Activated B cell treated with CpG ODN at 0.5 μM for 24 hours (primary cell): ENCODE data around the gene VIM. TPM values are rescaled to one million over a fixed set of nuclear protein-coding genes. Genes with fewer than 3 reads are reported as not detected.

Source experiments
- ATAC-seq: fragments of 200-7000 bp; cut with Tn5 transposase; one replicate; pipeline ENCODE4 v1.10.0; 2021; ENCODE audit warnings: low read depth, mild to moderate bottlenecking, moderate library complexity
- CTCF ChIA-PET: fragments of 350-600 bp; sonication (Branson Sonifier 250); formaldehyde crosslinking; loops from one replicate; lab custom pipeline; 2021; ENCODE audit warnings: antibody characterized with exemption; lab: Charles Lee
- POLR2A ChIA-PET: fragments of 350-600 bp; sonication (Branson Sonifier 250); formaldehyde crosslinking; loops from one replicate; lab custom pipeline; 2021; ENCODE audit warnings: antibody characterized with exemption; lab: Charles Lee
- DNase-seq: peaks from one replicate; pipeline ENCODE4 v3.0.0; 2022
- H3K27ac Mint-ChIP-seq: one replicate; pipeline ENCODE4 v1.8.0; 2020; ENCODE audit warnings: mixed read lengths
- H3K27me3 Mint-ChIP-seq: one replicate; pipeline ENCODE4 v1.8.0; 2021; ENCODE audit warnings: mixed read lengths
- H3K36me3 Mint-ChIP-seq: one replicate; pipeline ENCODE4 v1.8.0; 2021; ENCODE audit warnings: low read depth, mixed read lengths
- H3K4me1 Mint-ChIP-seq: one replicate; pipeline ENCODE4 v1.8.0; 2021; ENCODE audit warnings: mixed read lengths
- H3K4me3 Mint-ChIP-seq: one replicate; pipeline ENCODE4 v1.8.0; 2020; ENCODE audit warnings: mild to moderate bottlenecking, mixed read lengths
- H3K9me3 Mint-ChIP-seq: one replicate; pipeline ENCODE4 v1.8.0; 2020; ENCODE audit warnings: mixed read lengths
- CTCF ChIP-seq: fragments of 200-600 bp; IDR thresholded peaks from one replicate; pipeline ENCODE4 v1.8.0; 2022; ENCODE audit warnings: antibody characterized with exemption, mild to moderate bottlenecking
- intact Hi-C: fragments of 100-400 bp; cut with micrococcal nuclease; formaldehyde crosslinking; loops from one replicate; pipeline ENCODE4 v1.15.1; 2024
- total RNA-seq: library from RNA; stranded (reverse); gene quantifications from 2 replicates; pipeline ENCODE4 v1.2.3, GENCODE V29; 2022

The VIM gene
- total RNA-seq, 1 donor from 2014 or later: 796 TPM

GRCh38 chr10:17212802-17213221 is 15.2 kb upstream of the VIM start:
- H3K36me3 Mint-ChIP-seq: peaks cover 16% of the 10 kb centered on the region
- DNase-seq: no peak
- no peak for TF ChIP-seq CTCF
- no peak overlapping the region for H3K27ac Mint-ChIP-seq
- no peak for ATAC-seq
- POLR2A ChIA-PET: no interaction called here
- no peaks in the 10 kb centered on the region for H3K9me3 Mint-ChIP-seq
- intact Hi-C loops: no loop called here
- CTCF ChIA-PET: no interaction called here
- peaks cover 19% of the 10 kb centered on the region for H3K4me1 Mint-ChIP-seq
- H3K4me3 Mint-ChIP-seq: no peak overlapping the region
- no peaks in the 10 kb centered on the region for H3K27me3 Mint-ChIP-seq

GRCh38 chr10:17213646-17214349 is 14.2 kb upstream of the VIM start:
- TF ChIP-seq CTCF: no peak
- Mint-ChIP-seq H3K4me3 (no peak overlapping the region), H3K4me1 (peaks cover 22% of the 10 kb centered on the region), H3K27ac (no peak overlapping the region), H3K9me3 (no peaks in the 10 kb centered on the region), H3K36me3 (peaks cover 16% of the 10 kb centered on the region), H3K27me3 (no peaks in the 10 kb centered on the region)
- POLR2A ChIA-PET: interaction anchor here (0.7 kb wide), 1 partner anchor 14 kb away, joined by 3 read pairs; no protein-coding TSS in a partner anchor
- DNase-seq (no peak), ATAC-seq (no peak)
- CTCF ChIA-PET: no interaction called here
- intact Hi-C loops: no loop called here

- ATAC-seq (no peak), DNase-seq (no peak)
- peaks cover 22% of the 10 kb centered on the region for H3K4me1 Mint-ChIP-seq
- no peaks in the 10 kb centered on the region for H3K9me3 Mint-ChIP-seq
- TF ChIP-seq CTCF: no peak
- no peaks in the 10 kb centered on the region for H3K27me3 Mint-ChIP-seq
- no peak overlapping the region for H3K4me3 Mint-ChIP-seq
- peaks cover 16% of the 10 kb centered on the region for H3K36me3 Mint-ChIP-seq
- CTCF ChIA-PET: interaction anchor here (0.6 kb wide), 1 partner anchor 442 kb away, joined by 3 read pairs; no protein-coding TSS in a partner anchor
- H3K27ac Mint-ChIP-seq: no peak overlapping the region
- POLR2A ChIA-PET: interaction anchor here (0.7 to 2.9 kb wide), 2 partner anchors 13 to 15 kb away, joined by 3 to 59 read pairs; partner anchors contain the start of gene VIM
- intact Hi-C loops: no loop called here
Measured at GRCh38 chr10:17214526-17214925, 13.5 kb upstream of the VIM start.

GRCh38 chr10:17214971-17215781 is 12.9 kb upstream of the VIM start:
- no peak overlapping the region for H3K4me3 Mint-ChIP-seq
- intact Hi-C loops: no loop called here

More at GRCh38 chr10:17214971-17215781, 12.9 kb upstream of the VIM start:
- no peak for DNase-seq
- TF ChIP-seq CTCF: no peak
- POLR2A ChIA-PET: interaction anchor here (0.7 to 2.9 kb wide), 4 partner anchors 9 to 324 kb away, joined by 3 to 59 read pairs (median 12); partner anchors contain the start of genes TRDMT1 and VIM
- Mint-ChIP-seq H3K27ac (peak overlapping the region; percentile 90), H3K9me3 (no peaks in the 10 kb centered on the region), H3K27me3 (no peaks in the 10 kb centered on the region), H3K36me3 (peaks cover 16% of the 10 kb centered on the region), H3K4me1 (peaks cover 22% of the 10 kb centered on the region)
- CTCF ChIA-PET: interaction anchor here (0.6 to 2.0 kb wide), 4 partner anchors 12 to 441 kb away, joined by 3 to 7 read pairs (median 6); partner anchors contain the start of gene TRDMT1
- ATAC-seq: no peak
